Suprapubic skin (tissue), 4 donors: ENCODE data around the gene USH1C. TPM values are rescaled to one million over a fixed set of nuclear protein-coding genes. Genes with fewer than 3 reads are reported as not detected.
A peak's percentile ranks its signal among the peaks of the same experiment; 100 is the strongest.

Experiments
- DNase-seq, 2 donors: peaks; one replicate each; pipeline ENCODE4 v3.0.0-alpha.2; 2019; ENCODE audit warnings: low spot score in 2 of 2
- H3K27ac ChIP-seq: fragments of 200-600 bp; sonication (generic); one replicate; pipeline ENCODE4 v1.5.1; 2019
- H3K27me3 ChIP-seq: fragments of 200-600 bp; sonication (generic); one replicate; pipeline ENCODE4 v1.5.1; 2019
- H3K36me3 ChIP-seq: fragments of 200-600 bp; sonication (generic); one replicate; pipeline ENCODE4 v1.5.1; 2019
- H3K4me1 ChIP-seq: fragments of 200-600 bp; sonication (generic); one replicate; pipeline ENCODE4 v1.5.1; 2019
- H3K4me3 ChIP-seq: fragments of 200-600 bp; sonication (generic); one replicate; pipeline ENCODE4 v1.5.1; 2019; ENCODE audit warnings: mild to moderate bottlenecking
- H3K9me3 ChIP-seq: fragments of 200-600 bp; sonication (generic); one replicate; pipeline ENCODE4 v1.5.1; 2019
- EP300 ChIP-seq: sonication (generic); formaldehyde crosslinking; IDR thresholded peaks from one replicate; pipeline ENCODE4 v1.6.1; 2017; ENCODE audit warnings: antibody characterized with exemption
- POLR2A ChIP-seq, 2 donors: fragments of 450-650 bp; IDR thresholded peaks; one replicate each; pipeline ENCODE4 v1.6.1; 2017; ENCODE audit warnings: antibody characterized with exemption in 2 of 2, mild to moderate bottlenecking in 2 of 2, moderate library complexity in 2 of 2
- POLR2AphosphoS5 ChIP-seq, 3 donors: sonication (generic); formaldehyde crosslinking; IDR thresholded peaks; one replicate each; pipeline ENCODE4 v1.6.1; 2017; ENCODE audit warnings: antibody characterized with exemption in 3 of 3
- WGBS: methylation state at CpG from one replicate; pipeline ENCODE4 v1.1.5; 2018; 5-methylcytosine and 5-hydroxymethylcytosine counted together
- total RNA-seq, 4 donors: library from RNA; depleted of rRNA; stranded (reverse); fragments of >200 nt; gene quantifications; one replicate each; pipeline ENCODE4 v1.1.0, GENCODE V29; 2016
- TF ChIP-seq, protein P1 (sequence below), 2 donors: fragments of 200-600 bp in 1 of 2; fragments of 450-650 bp in 1 of 2; sonication (generic) in 1 of 2; IDR thresholded peaks; one replicate each; pipeline ENCODE4 v1.5.1; 2016 to 2019; ENCODE audit warnings: antibody characterized with exemption in 2 of 2, mild to moderate bottlenecking in 1 of 2, moderate library complexity in 1 of 2

Gene USH1C
- total RNA-seq, 4 donors from 2014 or later, result not detected

DNA sequence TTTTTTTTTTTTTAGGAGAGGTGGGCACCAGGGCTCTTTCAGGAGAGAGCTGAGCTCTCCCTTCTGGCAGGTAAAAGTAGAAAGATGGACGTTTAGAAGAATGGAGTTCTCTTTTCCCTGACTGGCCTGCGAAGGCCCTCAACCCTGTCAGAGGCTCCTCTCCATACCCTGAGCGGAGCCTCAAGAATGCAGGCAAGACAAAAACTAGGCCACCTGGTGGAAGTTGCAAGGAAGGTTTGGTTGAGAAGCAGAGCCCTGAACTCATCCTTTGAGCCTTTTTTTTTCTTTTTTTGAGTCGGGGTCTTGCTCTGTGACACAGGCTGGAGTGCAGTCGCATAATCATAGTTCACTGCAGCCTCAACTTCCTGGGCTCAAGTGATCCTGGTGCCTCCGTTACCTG is 4.2 kb upstream of the USH1C start:
- Histone ChIP-seq H3K27me3 (peaks cover 56% of the 10 kb centered on the region), H3K36me3 (no peaks in the 10 kb centered on the region), H3K9me3 (no peaks in the 10 kb centered on the region), H3K4me1 (peaks cover 6% of the 10 kb centered on the region), H3K4me3 (no peak overlapping the region), H3K27ac (no peak overlapping the region)
- TF ChIP-seq EP300 (no peak), POLR2AphosphoS5 (IDR thresholded peaks at IDR 0.05) (no peak), POLR2A (IDR thresholded peaks at IDR 0.05) (no peak)
- TF ChIP-seq, protein P1, sequence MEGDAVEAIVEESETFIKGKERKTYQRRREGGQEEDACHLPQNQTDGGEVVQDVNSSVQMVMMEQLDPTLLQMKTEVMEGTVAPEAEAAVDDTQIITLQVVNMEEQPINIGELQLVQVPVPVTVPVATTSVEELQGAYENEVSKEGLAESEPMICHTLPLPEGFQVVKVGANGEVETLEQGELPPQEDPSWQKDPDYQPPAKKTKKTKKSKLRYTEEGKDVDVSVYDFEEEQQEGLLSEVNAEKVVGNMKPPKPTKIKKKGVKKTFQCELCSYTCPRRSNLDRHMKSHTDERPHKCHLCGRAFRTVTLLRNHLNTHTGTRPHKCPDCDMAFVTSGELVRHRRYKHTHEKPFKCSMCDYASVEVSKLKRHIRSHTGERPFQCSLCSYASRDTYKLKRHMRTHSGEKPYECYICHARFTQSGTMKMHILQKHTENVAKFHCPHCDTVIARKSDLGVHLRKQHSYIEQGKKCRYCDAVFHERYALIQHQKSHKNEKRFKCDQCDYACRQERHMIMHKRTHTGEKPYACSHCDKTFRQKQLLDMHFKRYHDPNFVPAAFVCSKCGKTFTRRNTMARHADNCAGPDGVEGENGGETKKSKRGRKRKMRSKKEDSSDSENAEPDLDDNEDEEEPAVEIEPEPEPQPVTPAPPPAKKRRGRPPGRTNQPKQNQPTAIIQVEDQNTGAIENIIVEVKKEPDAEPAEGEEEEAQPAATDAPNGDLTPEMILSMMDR (IDR thresholded peaks at IDR 0.05), result no peak
- 70% methylated on average over 6 of the region's 6 CpGs for WGBS
- peak in 1 of 2 donors; percentile 23 for DNase-seq

DNA sequence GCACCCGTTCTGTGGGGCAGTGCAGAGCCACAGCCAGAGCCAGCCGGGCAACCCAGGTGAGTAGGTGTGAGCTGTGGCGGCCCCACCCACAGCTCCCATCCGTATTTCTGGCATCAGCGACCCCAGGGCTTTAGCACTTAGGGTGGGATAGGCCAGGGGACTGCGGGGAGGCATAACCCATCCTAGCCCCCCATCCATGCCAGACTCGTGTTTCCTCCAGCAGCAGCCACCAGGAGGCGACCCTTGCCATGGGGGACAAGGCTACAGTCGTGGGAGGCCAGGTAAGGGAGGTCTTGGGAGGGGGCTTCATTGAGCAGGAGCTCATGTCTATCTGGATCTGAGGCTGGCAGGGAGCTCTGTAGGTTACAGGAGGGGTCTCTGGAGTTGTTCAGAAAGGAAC is 3.7 kb upstream of the USH1C start:
- peaks cover 60% of the 10 kb centered on the region for H3K27me3 ChIP-seq

DNA sequence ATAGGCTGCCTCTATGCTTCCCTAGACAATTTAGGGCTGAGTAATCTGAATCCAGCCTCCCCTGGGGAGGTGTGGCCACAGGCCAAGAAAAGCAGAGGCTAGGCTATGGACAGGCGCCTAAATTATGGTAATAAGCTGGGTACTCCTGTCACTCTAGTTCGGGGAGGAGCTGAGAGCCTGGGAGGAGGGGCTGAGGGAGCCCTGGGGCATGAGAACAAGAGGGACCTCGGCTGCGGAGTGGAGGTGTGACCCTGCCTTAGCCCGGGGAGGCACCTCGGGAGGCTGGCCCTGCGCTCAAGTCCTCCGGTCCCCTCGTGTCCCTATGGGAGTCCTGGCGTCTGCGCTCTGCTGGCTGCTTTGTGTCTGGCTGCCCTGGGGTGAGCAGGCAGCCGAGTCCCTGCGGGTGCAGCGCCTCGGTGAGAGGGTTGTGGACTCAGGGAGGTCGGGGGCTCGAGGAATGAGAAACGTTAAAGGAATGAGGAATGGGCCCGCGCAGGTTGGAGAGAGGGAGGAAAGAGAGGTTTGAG is 2.9 kb upstream of the USH1C start, which contains the start of gene OTOG:
Gene OTOG, plus strand, starts transcription at position 209 of the 527 bp plus-strand sequence. Its CDS starts 114 bp downstream, at position 323.
- 13% methylated on average over 18 of the region's 20 CpGs for WGBS
- no peaks in the 10 kb centered on the region for H3K36me3 ChIP-seq
- peak in 1 of 2 donors; percentile 77 for DNase-seq
- no peak within 1 kb of the TSS for H3K4me3 ChIP-seq
- peaks cover 60% of the 10 kb centered on the region for H3K27me3 ChIP-seq
- H3K27ac ChIP-seq, result no peak within 1 kb of the TSS
- H3K4me1 ChIP-seq, result peaks cover 6% of the 10 kb centered on the region
- TF ChIP-seq POLR2AphosphoS5 (IDR thresholded peaks at IDR 0.05) (no peak), POLR2A (IDR thresholded peaks at IDR 0.05) (no peak), EP300 (no peak)
- TF ChIP-seq, protein P1 (IDR thresholded peaks at IDR 0.05), result no peak
- no peaks in the 10 kb centered on the region for H3K9me3 ChIP-seq

More for the DNA sequence above, 3.7 kb upstream of the USH1C start:
- TF ChIP-seq EP300 (no peak), POLR2AphosphoS5 (IDR thresholded peaks at IDR 0.05) (no peak), POLR2A (IDR thresholded peaks at IDR 0.05) (no peak)
- TF ChIP-seq, protein P1 (IDR thresholded peaks at IDR 0.05), result no peak
- Histone ChIP-seq H3K4me1 (peaks cover 6% of the 10 kb centered on the region), H3K27ac (no peak overlapping the region), H3K9me3 (no peaks in the 10 kb centered on the region), H3K4me3 (no peak overlapping the region), H3K36me3 (no peaks in the 10 kb centered on the region)
- no peak for DNase-seq
- WGBS, result 43% methylated on average over 9 of the region's 9 CpGs

DNA sequence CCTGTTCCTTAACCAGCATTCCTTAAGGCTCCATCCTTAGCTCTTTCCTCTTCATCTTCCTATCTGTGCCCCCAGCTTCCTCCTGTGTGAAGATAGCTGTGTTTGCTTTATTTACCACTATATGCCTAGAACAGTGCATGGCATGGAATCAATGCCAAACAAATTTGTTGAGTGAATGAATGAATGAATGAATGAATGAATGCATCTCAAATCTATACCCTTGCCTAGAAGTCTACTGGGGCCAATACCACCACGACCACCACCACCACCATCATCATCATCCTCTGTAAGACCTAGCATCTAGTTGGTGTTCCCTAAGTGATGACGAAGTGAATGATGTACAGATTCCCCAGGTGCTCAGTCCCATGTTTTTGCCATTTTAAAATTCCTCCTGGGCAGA is 2.0 kb upstream of the USH1C start:
- 91% methylated on average over 2 of the region's 2 CpGs for WGBS
- Histone ChIP-seq H3K9me3 (no peaks in the 10 kb centered on the region), H3K4me1 (peaks cover 6% of the 10 kb centered on the region), H3K27me3 (peaks cover 56% of the 10 kb centered on the region), H3K27ac (no peak overlapping the region), H3K4me3 (no peak overlapping the region), H3K36me3 (no peaks in the 10 kb centered on the region)
- TF ChIP-seq POLR2A (IDR thresholded peaks at IDR 0.05), result no peak
- no peak for DNase-seq

DNA sequence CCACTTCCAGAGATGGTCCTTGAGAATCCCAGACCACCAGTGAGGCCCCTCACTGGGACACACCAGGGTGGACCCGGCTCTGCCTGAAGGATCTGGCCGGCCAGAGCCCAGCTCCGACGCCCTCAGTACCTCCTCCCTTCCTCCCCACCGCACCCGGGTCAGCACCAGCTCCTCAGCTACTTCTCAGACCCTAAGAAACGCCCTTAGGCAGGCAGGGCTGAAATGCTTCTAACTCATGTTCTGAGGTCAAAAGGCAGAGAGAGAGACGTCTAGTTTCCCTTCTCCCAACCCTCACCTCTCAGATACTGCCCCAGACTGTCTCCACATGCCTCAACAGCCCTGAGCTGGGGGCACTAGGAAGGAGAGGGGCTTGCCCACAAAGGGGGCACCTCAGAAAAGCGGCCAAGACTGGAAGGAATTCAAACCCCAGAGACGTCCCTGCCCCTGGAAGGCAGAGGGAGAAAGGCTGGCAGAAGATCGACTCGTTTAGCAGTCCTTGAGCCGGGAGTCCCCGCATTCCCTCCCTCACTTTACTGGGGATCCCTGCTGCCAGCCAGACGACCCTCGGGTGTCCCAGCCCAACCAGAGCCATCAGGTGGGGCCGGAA is 539 bp downstream of the USH1C start:
- WGBS, result 53% methylated on average over 5 of the region's 17 CpGs
- Histone ChIP-seq H3K4me3 (peak overlapping the region; percentile 20), H3K27ac (no peak overlapping the region), H3K9me3 (no peaks in the 10 kb centered on the region), H3K36me3 (no peaks in the 10 kb centered on the region), H3K27me3 (peaks cover 49% of the 10 kb centered on the region), H3K4me1 (peaks cover 6% of the 10 kb centered on the region)
- TF ChIP-seq EP300 (no peak), POLR2A (IDR thresholded peaks at IDR 0.05) (no peak), POLR2AphosphoS5 (IDR thresholded peaks at IDR 0.05) (no peak)
- TF ChIP-seq, protein P1 (IDR thresholded peaks at IDR 0.05), result no peak
- no peak for DNase-seq
